ENCODE data around the gene FCMR. TPM values are rescaled to one million over a fixed set of nuclear protein-coding genes. Genes with fewer than 3 reads are reported as not detected.

FCMR gene, protein sequence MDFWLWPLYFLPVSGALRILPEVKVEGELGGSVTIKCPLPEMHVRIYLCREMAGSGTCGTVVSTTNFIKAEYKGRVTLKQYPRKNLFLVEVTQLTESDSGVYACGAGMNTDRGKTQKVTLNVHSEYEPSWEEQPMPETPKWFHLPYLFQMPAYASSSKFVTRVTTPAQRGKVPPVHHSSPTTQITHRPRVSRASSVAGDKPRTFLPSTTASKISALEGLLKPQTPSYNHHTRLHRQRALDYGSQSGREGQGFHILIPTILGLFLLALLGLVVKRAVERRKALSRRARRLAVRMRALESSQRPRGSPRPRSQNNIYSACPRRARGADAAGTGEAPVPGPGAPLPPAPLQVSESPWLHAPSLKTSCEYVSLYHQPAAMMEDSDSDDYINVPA
- total RNA-seq = 1 to 10 TPM; 1.8 to 3.1 (median 2.6) TPM

DNA sequence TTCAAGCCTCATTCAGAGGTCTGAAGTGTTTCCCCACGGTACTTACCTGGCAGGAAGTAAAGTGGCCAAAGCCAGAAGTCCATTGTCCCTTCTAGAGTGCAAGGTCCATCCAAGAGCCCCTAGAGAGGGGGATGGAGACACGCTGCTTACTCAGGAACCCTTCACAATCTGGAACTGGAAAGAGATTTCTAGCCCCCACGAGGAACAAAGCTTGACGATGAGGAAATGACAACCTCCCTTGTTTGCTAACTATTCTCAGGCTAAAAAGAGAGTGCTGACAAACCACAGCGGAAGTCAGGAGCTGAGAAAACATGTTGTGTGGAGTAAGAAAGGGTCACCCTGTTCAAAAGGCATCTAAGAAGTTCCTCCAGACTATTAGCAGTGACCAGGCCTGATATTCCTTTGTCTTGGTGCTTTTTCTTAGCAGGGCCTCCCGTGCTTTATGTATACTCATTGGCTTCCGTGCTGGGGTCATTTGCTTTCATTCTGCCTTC lies at the start of gene FCMR:
Gene FCMR, minus strand, starts transcription at position 170 of the 494 bp plus-strand sequence. Its CDS starts 87 bp downstream, at position 83.
- WGBS, 2 donors = 44 to 56% methylated on average over 7 of the region's 7 CpGs
- peak in 1 of 2 donors; percentile 36 for DNase-seq (ENCODE audit: low spot score in 2 of 2)
- H3K36me3 ChIP-seq = no peaks in the 10 kb centered on the region
- TF ChIP-seq EP300 (IDR thresholded peaks at IDR 0.05) = peak; percentile 74 to 76
- TF ChIP-seq, protein P1, sequence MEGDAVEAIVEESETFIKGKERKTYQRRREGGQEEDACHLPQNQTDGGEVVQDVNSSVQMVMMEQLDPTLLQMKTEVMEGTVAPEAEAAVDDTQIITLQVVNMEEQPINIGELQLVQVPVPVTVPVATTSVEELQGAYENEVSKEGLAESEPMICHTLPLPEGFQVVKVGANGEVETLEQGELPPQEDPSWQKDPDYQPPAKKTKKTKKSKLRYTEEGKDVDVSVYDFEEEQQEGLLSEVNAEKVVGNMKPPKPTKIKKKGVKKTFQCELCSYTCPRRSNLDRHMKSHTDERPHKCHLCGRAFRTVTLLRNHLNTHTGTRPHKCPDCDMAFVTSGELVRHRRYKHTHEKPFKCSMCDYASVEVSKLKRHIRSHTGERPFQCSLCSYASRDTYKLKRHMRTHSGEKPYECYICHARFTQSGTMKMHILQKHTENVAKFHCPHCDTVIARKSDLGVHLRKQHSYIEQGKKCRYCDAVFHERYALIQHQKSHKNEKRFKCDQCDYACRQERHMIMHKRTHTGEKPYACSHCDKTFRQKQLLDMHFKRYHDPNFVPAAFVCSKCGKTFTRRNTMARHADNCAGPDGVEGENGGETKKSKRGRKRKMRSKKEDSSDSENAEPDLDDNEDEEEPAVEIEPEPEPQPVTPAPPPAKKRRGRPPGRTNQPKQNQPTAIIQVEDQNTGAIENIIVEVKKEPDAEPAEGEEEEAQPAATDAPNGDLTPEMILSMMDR (IDR thresholded peaks at IDR 0.05) = no peak
- H3K27me3 ChIP-seq = no peaks in the 10 kb centered on the region
- H3K9me3 ChIP-seq = no peaks in the 10 kb centered on the region
- peak within 1 kb of the TSS in 1 of 4 donors; percentile 44 for H3K4me3 ChIP-seq
- peak within 1 kb of the TSS in 3 of 4 donors; percentile 14 to 87 (median 53) for H3K27ac ChIP-seq
- H3K4me1 ChIP-seq = peaks cover 0 to 25% (median 0%) of the 10 kb centered on the region in 4 donors

DNA sequence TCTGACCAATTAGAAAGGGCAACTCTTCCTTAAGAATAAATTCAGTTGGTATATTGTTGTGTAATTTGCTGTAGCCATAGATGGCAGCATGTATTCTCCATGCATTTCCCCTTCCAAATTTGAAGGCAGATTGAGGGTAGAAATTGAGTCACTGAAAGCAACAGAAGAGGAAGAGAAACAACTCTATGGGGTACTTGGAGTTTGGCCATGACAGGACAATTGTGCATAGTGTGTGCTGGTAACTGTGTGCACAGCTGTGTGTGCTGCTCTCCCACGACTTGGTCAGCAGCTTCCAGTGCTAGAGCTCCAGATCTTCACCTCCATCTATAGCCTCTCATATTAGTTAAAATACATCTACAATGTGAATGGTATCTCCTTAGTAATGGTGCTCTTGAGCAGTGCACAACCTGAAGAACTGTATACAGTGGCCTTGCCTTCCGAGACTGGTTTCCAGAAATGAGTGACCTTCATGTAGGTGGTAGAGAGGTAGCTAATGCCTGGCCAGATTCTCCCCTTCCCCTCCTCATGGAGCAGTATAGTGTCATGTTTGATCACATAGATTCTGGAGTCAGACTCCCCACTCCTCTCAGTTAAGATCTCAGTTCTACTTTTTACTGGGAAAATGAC lies 49.4 kb upstream of the FCMR start:
- Histone ChIP-seq H3K9me3 (no peaks in the 10 kb centered on the region), H3K27ac (no peak overlapping the region), H3K4me1 (peaks cover 0 to 4% (median 0%) of the 10 kb centered on the region in 4 donors), H3K36me3 (no peaks in the 10 kb centered on the region), H3K4me3 (no peak overlapping the region), H3K27me3 (no peaks in the 10 kb centered on the region)
- TF ChIP-seq, protein P1 (IDR thresholded peaks at IDR 0.05) = no peak
- TF ChIP-seq EP300 (IDR thresholded peaks at IDR 0.05) = peak in 1 of 2 donors; percentile 13
- WGBS, 2 donors = 70 to 74% methylated on average over 2 of the region's 2 CpGs
- no peak for DNase-seq (ENCODE audit: low spot score in 2 of 2)

DNA sequence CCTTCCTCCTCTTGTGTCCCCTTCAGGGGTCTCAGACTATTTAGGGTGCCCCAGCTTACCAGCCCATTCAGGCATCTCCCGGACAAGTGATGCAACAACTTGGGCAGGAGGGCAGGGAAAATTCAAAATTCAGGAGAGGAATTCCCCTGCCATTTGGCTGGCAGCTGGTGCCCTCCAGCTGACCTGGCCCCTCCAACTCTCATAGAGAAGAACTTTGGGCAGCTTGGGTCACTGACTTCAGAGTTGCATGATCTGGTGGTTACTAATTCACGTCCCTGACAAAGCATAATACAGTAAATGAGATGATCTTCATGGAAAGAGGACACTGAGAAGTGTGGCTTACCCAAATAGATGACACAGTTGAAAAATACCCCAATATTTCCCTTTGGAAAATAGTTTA lies 48.7 kb upstream of the FCMR start, which contains the start of gene FCAMR:
Gene FCAMR, minus strand, starts transcription at position 15 of the 400 bp plus-strand sequence. CDS start 335 bp downstream, outside the sequence.
- no peak for DNase-seq (ENCODE audit: low spot score in 2 of 2)
- Histone ChIP-seq H3K9me3 (no peaks in the 10 kb centered on the region), H3K27ac (no peak within 1 kb of the TSS), H3K27me3 (no peaks in the 10 kb centered on the region), H3K4me1 (peaks cover 0 to 4% (median 0%) of the 10 kb centered on the region in 4 donors), H3K36me3 (no peaks in the 10 kb centered on the region), H3K4me3 (no peak within 1 kb of the TSS)
- 49% methylated on average over 2 of the region's 2 CpGs for WGBS, 2 donors
- TF ChIP-seq EP300 (IDR thresholded peaks at IDR 0.05) (no peak), POLR2A (IDR thresholded peaks at IDR 0.05) (no peak)
- TF ChIP-seq, protein P1 (IDR thresholded peaks at IDR 0.05) = no peak

DNA sequence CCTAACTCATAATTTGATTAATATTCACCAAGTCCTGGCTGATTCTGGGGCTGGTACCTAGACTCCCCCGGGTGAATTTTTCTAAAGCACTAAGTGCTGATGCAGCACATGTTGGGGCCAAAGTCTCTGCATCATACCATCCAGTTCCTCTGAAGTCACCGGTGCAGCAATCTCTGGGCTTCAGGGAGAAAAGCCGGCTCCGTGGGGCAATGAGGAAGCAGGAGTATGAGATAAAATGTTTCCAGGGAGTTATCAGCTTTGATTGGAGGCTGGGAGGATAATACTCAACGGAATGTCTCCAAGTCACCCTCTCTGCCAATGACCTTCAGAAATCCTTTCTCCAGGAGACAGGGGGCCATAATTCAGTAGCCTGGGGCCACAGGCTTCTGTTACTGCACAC lies 47.3 kb upstream of the FCMR start:
- Histone ChIP-seq H3K36me3 (no peaks in the 10 kb centered on the region), H3K4me1 (peaks cover 0 to 4% (median 0%) of the 10 kb centered on the region in 4 donors), H3K9me3 (no peaks in the 10 kb centered on the region), H3K4me3 (no peak overlapping the region), H3K27me3 (no peaks in the 10 kb centered on the region), H3K27ac (no peak overlapping the region)
- 72 to 74% methylated on average over 5 of the region's 5 CpGs for WGBS, 2 donors
- DNase-seq (ENCODE audit: low spot score in 2 of 2) = no peak
- no peak for TF ChIP-seq EP300 (IDR thresholded peaks at IDR 0.05)
- TF ChIP-seq, protein P1 (IDR thresholded peaks at IDR 0.05) = no peak
- no peak for TF ChIP-seq POLR2A (IDR thresholded peaks at IDR 0.05)

All from tibial nerve (tissue), 4 donors.